Endothelial cell of umbilical vein (primary cell): ENCODE measurements around the gene NALCN. TPM values are rescaled to one million over a fixed set of nuclear protein-coding genes. Genes with fewer than 3 reads are reported as not detected.

Experiments
- BruUV-seq: library from RNA; stranded (reverse); fragments of 400-500 nt; replicated peaks from 2 replicates; lab custom pipeline; 2021; lab: Mats Ljungman, UMichigan
- CTCF ChIA-PET: fragments of 300-600, 350-600 bp; sonication (Branson Sonifier 250); formaldehyde crosslinking; loops from one replicate; lab custom pipeline; 2021; ENCODE audit warnings: antibody characterized with exemption, inconsistent platforms; lab: Charles Lee
- POLR2A ChIA-PET: fragments of 300-600, 350-600 bp; sonication (Branson Sonifier 250); formaldehyde crosslinking; loops from one replicate; lab custom pipeline; 2021; ENCODE audit warnings: antibody characterized with exemption, inconsistent platforms; lab: Charles Lee
- DNase-seq: peaks from one replicate; pipeline ENCODE4 v3.0.0-alpha.2; 2011; ENCODE audit warnings: low read depth, low spot score
- FAIRE-seq: peaks from 2 replicates; lab custom pipeline; 2011; peaks lifted over from hg19 to GRCh38; lab: Jason Lieb, UNC
- H2AFZ ChIP-seq: 2 replicates; pipeline ENCODE4 v1.6.0; 2012; ENCODE audit warnings: low read depth, low read length, control low read depth, inconsistent platforms
- H3K27ac ChIP-seq: 2 replicates; pipeline ENCODE4 v1.5.1; 2011; ENCODE audit warnings: low read depth, mild to moderate bottlenecking, control low read depth, low read length, moderate library complexity; ENCODE audit not compliant: insufficient read depth
- H3K27me3 ChIP-seq, 2 experiments: 2 replicates each; pipeline versions ENCODE4 v1.6.0 to v1.6.1; 2011; ENCODE audit warnings: low read length in 2 of 2, mixed read lengths in 1 of 2; ENCODE audit not compliant: control insufficient read depth in 2 of 2, insufficient read depth in 2 of 2
- H3K36me3 ChIP-seq, 2 experiments: 2 replicates in 1 of 2; 3 replicates in 1 of 2; pipeline ENCODE4 v1.5.1; 2011; ENCODE audit warnings: low read length in 2 of 2, mild to moderate bottlenecking in 1 of 2, moderate library complexity in 1 of 2; ENCODE audit not compliant: control insufficient read depth in 2 of 2, insufficient read depth in 2 of 2; ENCODE audit errors: extremely low read depth in 1 of 2
- H3K4me1 ChIP-seq: 3 replicates; pipeline ENCODE4 v1.5.1; 2011; ENCODE audit warnings: mild to moderate bottlenecking, low read length; ENCODE audit not compliant: control insufficient read depth, insufficient read depth; ENCODE audit errors: extremely low read depth
- H3K4me2 ChIP-seq: 2 replicates; pipeline ENCODE4 v1.6.1; 2011; ENCODE audit warnings: low read length, control low read depth, mixed read lengths; ENCODE audit not compliant: insufficient read depth
- H3K4me3 ChIP-seq, 3 experiments: fragments of 200-600 bp in 1 of 3; sonication (generic), shearing (Covaris generic) in 1 of 3; replicated peaks in 1 of 3; 2 replicates each; pipeline ENCODE4 v1.5.1; 2011 to 2016; ENCODE audit warnings: control low read depth in 3 of 3, low read length in 3 of 3, mild to moderate bottlenecking in 2 of 3, inconsistent platforms in 1 of 3, low read depth in 1 of 3, moderate library complexity in 1 of 3; ENCODE audit not compliant: insufficient read depth in 1 of 3
- H3K79me2 ChIP-seq: 2 replicates; pipeline ENCODE4 v1.6.0; 2012; ENCODE audit warnings: low read length, inconsistent platforms; ENCODE audit not compliant: control insufficient read depth, insufficient read depth
- H3K9ac ChIP-seq: replicated peaks from 2 replicates; pipeline ENCODE3; 2011; ENCODE audit warnings: low read length, control low read depth; ENCODE audit not compliant: insufficient read depth; ENCODE audit errors: extremely low read depth
- H3K9me1 ChIP-seq: replicated peaks from 3 replicates; pipeline ENCODE4 v1.6.0; 2011; ENCODE audit warnings: mild to moderate bottlenecking, low read length; ENCODE audit not compliant: control insufficient read depth, insufficient read depth; ENCODE audit errors: extremely low read depth
- H3K9me3 ChIP-seq: replicated peaks from 2 replicates; pipeline ENCODE4 v1.5.1; 2012; ENCODE audit warnings: low read length, inconsistent platforms; ENCODE audit not compliant: control insufficient read depth, insufficient read depth
- H4K20me1 ChIP-seq: replicated peaks from 2 replicates; pipeline ENCODE3; 2011; ENCODE audit warnings: mild to moderate bottlenecking, low read length; ENCODE audit not compliant: control insufficient read depth, insufficient read depth; ENCODE audit errors: extremely low read depth
- EZH2 ChIP-seq: IDR thresholded peaks from 2 replicates; pipeline ENCODE4 v1.6.1; 2012; ENCODE audit warnings: borderline replicate concordance, low read depth, mild to moderate bottlenecking, moderate library complexity, low read length, inconsistent platforms; ENCODE audit not compliant: severe bottlenecking
- FOS ChIP-seq: IDR thresholded peaks from 2 replicates; pipeline ENCODE4 v1.6.1; 2011; ENCODE audit warnings: mild to moderate bottlenecking, low read length, moderate library complexity, borderline replicate concordance; ENCODE audit not compliant: insufficient read depth
- GATA2 ChIP-seq: IDR thresholded peaks from 2 replicates; pipeline ENCODE4 v1.7.0; 2011; ENCODE audit warnings: low read depth, mild to moderate bottlenecking, moderate library complexity, mixed read lengths, low read length; ENCODE audit not compliant: insufficient read length, insufficient read depth
- JUN ChIP-seq: IDR thresholded peaks from 2 replicates; pipeline ENCODE4 v1.6.1; 2011; ENCODE audit warnings: borderline replicate concordance, low read depth; ENCODE audit not compliant: insufficient read length, insufficient read depth
- MYC ChIP-seq: IDR thresholded peaks from one replicate; pipeline ENCODE4 v1.6.1; 2011; ENCODE audit warnings: mild to moderate bottlenecking, low read depth, low read length
- POLR2A ChIP-seq: IDR thresholded peaks from 2 replicates; pipeline ENCODE4 v1.6.1; 2012; ENCODE audit warnings: low read depth, mild to moderate bottlenecking, control low read depth, low read length
- POLR2AphosphoS5 ChIP-seq: IDR thresholded peaks from 2 replicates; pipeline ENCODE4 v1.6.1; 2012; ENCODE audit warnings: low read depth, mild to moderate bottlenecking, control low read depth, low read length, moderate library complexity; ENCODE audit not compliant: insufficient read depth
- dilution Hi-C: fragments of 300-500 bp; cut with MboI; formaldehyde crosslinking; loops from one replicate; pipeline ENCODE4 v1.15.0; 2019; ENCODE audit warnings: low sequenced_read_pairs; ENCODE audit not compliant: extremely low pct_ligation_motif_present
- intact Hi-C: fragments of 100-400 bp; cut with micrococcal nuclease; formaldehyde crosslinking; loops from one replicate; pipeline ENCODE4 v1.10.0; 2022
- polyA plus RNA-seq, 4 experiments: library from polyadenylated mRNA; depleted of rRNA in 3 of 4; stranded (reverse) in 3 of 4; unstranded in 1 of 4; fragments of >200 nt; gene quantifications; 2 replicates each; pipeline versions ENCODE4 v1.2.1 to v1.2.3, GENCODE V29; 2011 to 2012; ENCODE audit warnings: missing spikeins in 1 of 4
- total RNA-seq: library from RNA; stranded (reverse); gene quantifications from 2 replicates; pipeline ENCODE4 v1.2.3, GENCODE V29; 2021
- TF ChIP-seq, protein P1 (sequence below), 2 donors: IDR thresholded peaks; 1 replicate in 1 of 2; 2 replicates in 1 of 2; pipeline ENCODE4 v1.5.1; 2011; ENCODE audit warnings: low read length in 2 of 2, mild to moderate bottlenecking in 2 of 2, moderate library complexity in 2 of 2, control low read depth in 1 of 2, inconsistent platforms in 1 of 2, low read depth in 1 of 2; ENCODE audit not compliant: insufficient read depth in 1 of 2; ENCODE audit errors: extremely low read depth in 1 of 2
- TF ChIP-seq, protein P2 (sequence below): IDR thresholded peaks from 2 replicates; pipeline ENCODE4 v1.6.1; 2011; ENCODE audit not compliant: insufficient read depth, insufficient read length

NALCN gene
- total and polyA plus RNA-seq, 2 donors (not counting 3 experiments of a cell fraction or from before 2014, with no cell fraction given) = 3.3 to 4.4 TPM

DNA sequence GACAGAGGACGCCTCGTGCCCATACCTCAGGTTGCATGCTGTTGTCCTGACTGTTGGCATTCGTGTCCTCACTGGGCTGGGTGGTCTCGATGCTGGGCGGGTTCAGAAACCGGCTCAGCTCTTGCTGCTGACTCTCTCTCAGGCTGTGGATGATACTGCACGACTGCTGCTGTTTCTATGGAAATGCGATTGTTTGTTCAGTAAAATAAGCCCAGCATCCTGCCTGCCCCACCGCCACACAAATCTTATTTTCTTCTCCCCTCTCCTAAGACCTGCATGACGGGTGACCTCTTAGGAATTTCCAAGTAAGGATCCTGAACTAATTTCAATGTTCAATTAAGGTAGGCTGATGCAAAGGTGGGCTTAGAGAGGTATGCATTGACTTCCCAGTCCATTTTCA lies 356.5 kb downstream of the NALCN start:
- Histone ChIP-seq H3K4me3 (no peak overlapping the region), H3K9ac (no peak overlapping the region), H3K36me3 (no peaks in the 10 kb centered on the region), H3K4me1 (no peaks in the 10 kb centered on the region), H2AFZ (no peak overlapping the region), H3K79me2 (no peaks in the 10 kb centered on the region), H4K20me1 (no peaks in the 10 kb centered on the region), H3K9me3 (no peaks in the 10 kb centered on the region), H3K27ac (no peak overlapping the region), H3K9me1 (no peaks in the 10 kb centered on the region), H3K27me3 (no peaks in the 10 kb centered on the region), H3K4me2 (no peak overlapping the region)
- no peak for FAIRE-seq
- TF ChIP-seq, protein P1, sequence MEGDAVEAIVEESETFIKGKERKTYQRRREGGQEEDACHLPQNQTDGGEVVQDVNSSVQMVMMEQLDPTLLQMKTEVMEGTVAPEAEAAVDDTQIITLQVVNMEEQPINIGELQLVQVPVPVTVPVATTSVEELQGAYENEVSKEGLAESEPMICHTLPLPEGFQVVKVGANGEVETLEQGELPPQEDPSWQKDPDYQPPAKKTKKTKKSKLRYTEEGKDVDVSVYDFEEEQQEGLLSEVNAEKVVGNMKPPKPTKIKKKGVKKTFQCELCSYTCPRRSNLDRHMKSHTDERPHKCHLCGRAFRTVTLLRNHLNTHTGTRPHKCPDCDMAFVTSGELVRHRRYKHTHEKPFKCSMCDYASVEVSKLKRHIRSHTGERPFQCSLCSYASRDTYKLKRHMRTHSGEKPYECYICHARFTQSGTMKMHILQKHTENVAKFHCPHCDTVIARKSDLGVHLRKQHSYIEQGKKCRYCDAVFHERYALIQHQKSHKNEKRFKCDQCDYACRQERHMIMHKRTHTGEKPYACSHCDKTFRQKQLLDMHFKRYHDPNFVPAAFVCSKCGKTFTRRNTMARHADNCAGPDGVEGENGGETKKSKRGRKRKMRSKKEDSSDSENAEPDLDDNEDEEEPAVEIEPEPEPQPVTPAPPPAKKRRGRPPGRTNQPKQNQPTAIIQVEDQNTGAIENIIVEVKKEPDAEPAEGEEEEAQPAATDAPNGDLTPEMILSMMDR (IDR thresholded peaks at IDR 0.05; ENCODE audit: extremely low read depth in 1 of 2, insufficient read depth in 1 of 2, low read depth in 1 of 2, low read length in 2 of 2) = no peak
- TF ChIP-seq MYC (no peak), POLR2AphosphoS5 (no peak), JUN (no peak), EZH2 (no peak), POLR2A (no peak), FOS (no peak), GATA2 (no peak)
- TF ChIP-seq, protein P2, sequence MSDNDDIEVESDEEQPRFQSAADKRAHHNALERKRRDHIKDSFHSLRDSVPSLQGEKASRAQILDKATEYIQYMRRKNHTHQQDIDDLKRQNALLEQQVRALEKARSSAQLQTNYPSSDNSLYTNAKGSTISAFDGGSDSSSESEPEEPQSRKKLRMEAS = no peak
- POLR2A ChIA-PET = interaction anchor here (0.7 kb wide), 1 partner anchor 23 kb away, joined by 5 read pairs; no protein-coding TSS in a partner anchor
- CTCF ChIA-PET = interaction anchor here (1.5 kb wide), 1 partner anchor 68 kb away, joined by 3 read pairs; no protein-coding TSS in a partner anchor
- BruUV-seq = no TSS peak
- DNase-seq = no peak
- intact Hi-C loops = no loop called here
- dilution Hi-C loops = no loop called here
